Natural killer cell (primary cell): Measurements from ENCODE around the gene BEAN1. TPM values are rescaled to one million over a fixed set of nuclear protein-coding genes. Genes with fewer than 3 reads are reported as not detected.

Experiments used
- ATAC-seq, 3 donors: fragments of 150-1000 bp in 2 of 3; fragments of 200-7000 bp in 1 of 3; cut with Tn5 transposase; 1 replicate in 1 of 3; 2 replicates in 2 of 3; pipeline ENCODE4 v1.10.0; 2021; ENCODE audit warnings: mild to moderate bottlenecking in 2 of 3, moderate library complexity in 2 of 3
- DNase-seq, 2 donors: peaks; one replicate each; pipeline versions ENCODE4 v3.0.0 to v3.0.0-alpha.2; 2013 to 2021; ENCODE audit warnings: mixed read lengths in 1 of 2
- H3K27ac ChIP-seq: one replicate; pipeline ENCODE4 v1.5.1; 2013; ENCODE audit warnings: mild to moderate bottlenecking, low read length
- H3K27me3 ChIP-seq: one replicate; pipeline ENCODE4 v1.6.1; 2013; ENCODE audit warnings: low read length; ENCODE audit not compliant: control insufficient read depth, insufficient read depth
- H3K36me3 ChIP-seq: one replicate; pipeline ENCODE4 v1.6.1; 2013; ENCODE audit warnings: low read length; ENCODE audit not compliant: control insufficient read depth, insufficient read depth
- H3K4me1 ChIP-seq: one replicate; pipeline ENCODE4 v1.6.1; 2013; ENCODE audit warnings: low read length; ENCODE audit not compliant: control insufficient read depth, insufficient read depth
- H3K4me3 ChIP-seq: one replicate; pipeline ENCODE4 v1.5.1; 2013; ENCODE audit warnings: low read length
- H3K9me3 ChIP-seq: one replicate; pipeline ENCODE4 v1.6.1; 2013; ENCODE audit warnings: low read length; ENCODE audit not compliant: control insufficient read depth, insufficient read depth
- H3K27ac Mint-ChIP-seq, 2 donors: one replicate each; pipeline ENCODE4 v1.8.0; 2022; ENCODE audit warnings: mild to moderate bottlenecking in 2 of 2, mixed read lengths in 2 of 2, moderate library complexity in 1 of 2
- H3K27me3 Mint-ChIP-seq, 2 donors: one replicate each; pipeline ENCODE4 v1.8.0; 2022; ENCODE audit warnings: low read depth in 2 of 2, mixed read lengths in 2 of 2
- H3K36me3 Mint-ChIP-seq: one replicate; pipeline ENCODE4 v1.8.0; 2022; ENCODE audit warnings: mixed read lengths
- H3K4me1 Mint-ChIP-seq, 2 donors: one replicate each; pipeline ENCODE4 v1.8.0; 2022; ENCODE audit warnings: mixed read lengths in 2 of 2
- H3K4me3 Mint-ChIP-seq: one replicate; pipeline ENCODE4 v1.8.0; 2022; ENCODE audit warnings: mild to moderate bottlenecking, moderate library complexity, mixed read lengths
- H3K9me3 Mint-ChIP-seq, 2 donors: one replicate each; pipeline ENCODE4 v1.8.0; 2022; ENCODE audit warnings: mixed read lengths in 2 of 2
- CTCF ChIP-seq: fragments of 200-600 bp; IDR thresholded peaks from one replicate; pipeline ENCODE4 v1.8.0; 2022; ENCODE audit warnings: antibody characterized with exemption
- WGBS: methylation state at CpG from one replicate; pipeline ENCODE4 v1.1.7; 2013; ENCODE audit warnings: missing lambda C conversion rate; ENCODE audit not compliant: insufficient coverage; 5-methylcytosine and 5-hydroxymethylcytosine counted together
- intact Hi-C: fragments of 100-400 bp; cut with micrococcal nuclease; formaldehyde crosslinking; loops from one replicate; pipeline ENCODE4 v1.14.2; 2022
- total RNA-seq, 4 donors: library from RNA; stranded (reverse); fragments of 120-200 nt in 1 of 4; gene quantifications; one replicate each; pipeline versions ENCODE4 v1.2.3 to v1.2.4, GENCODE V29; 2013 to 2022

The BEAN1 gene
- total RNA-seq, 3 donors from 2014 or later (not counting 1 experiment from before 2014, with no cell fraction given) = not detected

DNA sequence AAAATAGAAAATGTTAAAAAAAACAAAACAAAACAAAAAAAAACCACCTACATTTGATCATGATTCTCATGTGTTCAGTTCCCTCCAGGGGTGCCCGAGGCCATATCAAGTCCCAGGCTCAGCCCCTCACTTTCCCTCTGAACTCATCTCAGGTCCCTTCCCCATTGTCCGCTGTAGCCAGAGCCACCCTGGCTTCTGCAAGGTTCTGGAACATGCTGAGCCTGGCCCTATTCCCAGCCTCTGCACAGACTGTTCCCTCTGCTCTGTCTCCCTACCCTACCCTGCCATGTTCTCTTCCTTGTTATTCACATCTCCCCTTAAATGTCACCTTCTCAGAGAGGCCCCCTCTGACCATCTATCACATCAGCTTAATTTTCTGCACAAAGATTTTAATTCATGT lies 75.9 kb downstream of the BEAN1 start:
- 89% methylated on average over 2 of the region's 2 CpGs for WGBS
- H3K4me3 Mint-ChIP-seq = no peak overlapping the region
- no peaks in the 10 kb centered on the region for H3K27me3 ChIP-seq
- H3K36me3 ChIP-seq = no peaks in the 10 kb centered on the region
- no peaks in the 10 kb centered on the region for H3K4me1 ChIP-seq
- ATAC-seq = no peak
- H3K27ac Mint-ChIP-seq = no peak overlapping the region
- H3K27me3 Mint-ChIP-seq = no peaks in the 10 kb centered on the region
- DNase-seq = no peak
- H3K9me3 Mint-ChIP-seq = no peaks in the 10 kb centered on the region
- H3K27ac ChIP-seq = no peak overlapping the region
- H3K36me3 Mint-ChIP-seq = no peaks in the 10 kb centered on the region
- H3K4me1 Mint-ChIP-seq = peaks cover 4 to 6% of the 10 kb centered on the region in 2 donors
- no peak for TF ChIP-seq CTCF
- no peak overlapping the region for H3K4me3 ChIP-seq
- intact Hi-C loops = no loop called here
- no peaks in the 10 kb centered on the region for H3K9me3 ChIP-seq

DNA sequence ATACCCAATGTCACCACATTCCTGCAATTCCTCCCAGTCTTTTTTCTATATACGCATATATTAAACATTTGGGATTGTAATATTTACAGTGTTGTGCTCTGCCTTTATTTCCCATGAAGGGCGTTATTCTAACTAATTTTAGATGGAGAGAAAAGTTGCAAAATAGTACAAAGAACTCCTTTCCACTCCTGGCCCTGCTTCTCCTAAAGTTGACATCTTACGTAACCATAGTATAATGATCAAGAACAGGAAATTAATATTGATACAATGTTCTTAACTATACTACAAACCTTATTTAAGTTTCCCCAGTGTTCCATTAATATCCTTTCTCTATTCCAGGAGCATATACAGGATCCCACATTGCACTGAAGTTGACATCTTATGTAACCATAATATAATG lies 76.5 kb downstream of the BEAN1 start:
- no peak overlapping the region for H3K27ac ChIP-seq
- H3K4me3 ChIP-seq = no peak overlapping the region
- H3K27me3 ChIP-seq = no peaks in the 10 kb centered on the region
- intact Hi-C loops = no loop called here
- DNase-seq (no peak), ATAC-seq (no peak)
- TF ChIP-seq CTCF = no peak
- Mint-ChIP-seq H3K9me3 (no peaks in the 10 kb centered on the region), H3K4me1 (peaks cover 4 to 6% of the 10 kb centered on the region in 2 donors), H3K4me3 (no peak overlapping the region), H3K27me3 (no peaks in the 10 kb centered on the region), H3K27ac (no peak overlapping the region), H3K36me3 (no peaks in the 10 kb centered on the region)
- no peaks in the 10 kb centered on the region for H3K36me3 ChIP-seq
- no CpG with 5 or more reads among the region's 3 CpGs for WGBS
- no peaks in the 10 kb centered on the region for H3K9me3 ChIP-seq
- peaks cover 4% of the 10 kb centered on the region for H3K4me1 ChIP-seq

DNA sequence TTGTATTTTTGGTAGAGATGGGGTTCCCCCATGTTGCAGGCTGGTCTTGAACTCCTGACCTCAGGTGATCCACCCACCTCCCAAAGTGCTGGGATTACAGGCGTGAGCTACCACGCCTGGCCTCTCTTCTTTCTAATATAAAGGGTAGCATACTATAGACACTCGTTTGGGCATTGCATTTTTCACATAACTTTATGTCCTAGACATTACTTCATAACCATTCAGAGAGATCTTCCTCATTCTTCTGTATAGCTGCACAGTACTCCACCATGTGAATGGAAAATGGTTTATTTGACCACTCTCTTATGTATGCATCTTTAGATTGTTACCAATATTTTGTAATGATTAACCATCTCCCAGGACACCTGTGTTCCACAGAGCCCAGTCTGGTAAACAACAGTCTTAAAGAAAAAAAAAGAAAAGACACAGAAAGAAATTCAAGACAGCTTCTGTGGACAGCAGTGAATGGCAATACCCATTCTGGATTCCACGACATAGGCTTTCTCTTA lies 80.7 kb downstream of the BEAN1 start:
- Histone ChIP-seq H3K27me3 (no peaks in the 10 kb centered on the region), H3K4me1 (peaks cover 13% of the 10 kb centered on the region), H3K9me3 (no peaks in the 10 kb centered on the region), H3K36me3 (no peaks in the 10 kb centered on the region), H3K27ac (no peak overlapping the region), H3K4me3 (no peak overlapping the region)
- WGBS = 94% methylated on average over 4 of the region's 4 CpGs
- TF ChIP-seq CTCF = no peak
- no peak overlapping the region for H3K4me3 Mint-ChIP-seq
- H3K27me3 Mint-ChIP-seq = no peaks in the 10 kb centered on the region
- H3K4me1 Mint-ChIP-seq = peaks cover 6 to 9% of the 10 kb centered on the region in 2 donors
- ATAC-seq (no peak), DNase-seq (no peak)
- no peaks in the 10 kb centered on the region for H3K9me3 Mint-ChIP-seq
- no peak overlapping the region for H3K27ac Mint-ChIP-seq
- intact Hi-C loops = no loop called here
- H3K36me3 Mint-ChIP-seq = no peaks in the 10 kb centered on the region

DNA sequence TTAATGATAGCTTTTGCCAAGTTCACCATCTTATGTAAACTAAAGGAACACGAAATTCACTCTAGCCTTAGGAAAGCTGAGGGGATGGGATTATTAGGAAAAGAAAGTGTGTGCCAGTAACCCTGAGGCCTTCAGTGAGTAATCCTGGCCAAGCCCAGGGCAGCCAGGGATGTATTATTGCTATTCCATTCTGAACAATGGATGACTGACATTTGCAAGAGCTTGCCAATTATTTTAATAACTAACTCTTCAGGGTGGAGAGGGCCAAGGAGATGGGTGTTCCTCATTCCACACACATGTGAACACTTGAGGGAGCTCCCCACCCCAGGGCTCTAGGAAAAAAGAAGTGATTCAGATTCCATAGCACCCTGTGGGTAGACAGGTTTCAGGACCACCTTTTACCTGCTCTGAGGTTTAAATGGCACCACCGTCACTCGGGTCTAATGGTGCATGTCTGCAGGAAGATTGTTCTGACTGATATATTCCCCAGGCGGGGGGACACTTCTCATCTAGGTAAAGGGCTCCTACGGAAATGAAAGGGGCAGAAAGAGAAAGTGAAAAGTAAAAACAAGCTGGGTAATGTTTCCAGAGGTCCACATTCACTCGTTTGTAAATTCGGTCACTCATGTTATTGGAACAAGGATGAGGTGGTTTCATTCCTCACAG lies 81.3 kb downstream of the BEAN1 start:
- Histone ChIP-seq H3K27ac (no peak overlapping the region), H3K9me3 (no peaks in the 10 kb centered on the region), H3K36me3 (no peaks in the 10 kb centered on the region), H3K4me3 (no peak overlapping the region), H3K4me1 (peaks cover 13% of the 10 kb centered on the region), H3K27me3 (no peaks in the 10 kb centered on the region)
- WGBS = 66% methylated on average over 7 of the region's 7 CpGs
- no peak overlapping the region for H3K4me3 Mint-ChIP-seq
- intact Hi-C loops = no loop called here
- no peaks in the 10 kb centered on the region for H3K36me3 Mint-ChIP-seq
- DNase-seq (no peak), ATAC-seq (no peak)
- H3K27me3 Mint-ChIP-seq = no peaks in the 10 kb centered on the region
- no peak overlapping the region for H3K27ac Mint-ChIP-seq
- TF ChIP-seq CTCF = no peak
- H3K4me1 Mint-ChIP-seq = peaks cover 4 to 9% of the 10 kb centered on the region in 2 donors
- H3K9me3 Mint-ChIP-seq = no peaks in the 10 kb centered on the region
